GM18498 (cell line): Measurements from ENCODE around the gene C14orf180.
"Not testable (repeated sequence)": the region's sequence is repeated elsewhere in the genome, so short reads cannot be mapped to it uniquely, and the experiment has no call there.

ENCODE experiments used
- ATAC-seq: cut with Tn5 transposase; IDR thresholded peaks from one replicate; pipeline ENCODE4 v1.9.1; 2021; ENCODE audit warnings: mild to moderate bottlenecking, moderate library complexity; ENCODE audit not compliant: unreplicated experiment

The C14orf180 gene

GRCh38 chr14:104604458-104605449, 25.2 kb downstream of the C14orf180 start, which contains the start of gene TMEM179:
TMEM179 (minus strand) TSS chr14:104604772; CDS start chr14:104604741, 31 bp downstream.
- ATAC-seq = no peak

DNA sequence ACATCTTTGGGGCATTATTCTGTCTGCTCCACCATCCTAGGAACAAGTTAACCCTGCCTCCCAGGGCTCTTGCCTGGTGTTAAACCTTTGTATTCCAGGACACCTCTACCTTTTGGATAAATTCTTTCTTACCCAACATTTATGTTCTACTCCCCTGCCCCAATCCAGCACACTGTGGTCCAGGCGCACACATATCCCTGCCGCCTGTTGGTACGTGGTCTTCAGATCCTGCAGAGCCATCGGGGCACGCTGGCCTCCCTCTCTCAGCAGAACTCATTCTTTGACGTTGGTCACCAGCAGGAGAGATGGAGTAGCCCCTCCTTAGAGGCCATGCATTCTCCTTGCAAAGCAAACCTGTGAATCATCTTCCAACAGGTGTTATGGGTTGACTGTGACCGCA, 30.1 kb downstream of the C14orf180 start:
- ATAC-seq = no peak

GRCh38 chr14:104610749-104611310, 31.3 kb downstream of the C14orf180 start:
- ATAC-seq = no peak

DNA sequence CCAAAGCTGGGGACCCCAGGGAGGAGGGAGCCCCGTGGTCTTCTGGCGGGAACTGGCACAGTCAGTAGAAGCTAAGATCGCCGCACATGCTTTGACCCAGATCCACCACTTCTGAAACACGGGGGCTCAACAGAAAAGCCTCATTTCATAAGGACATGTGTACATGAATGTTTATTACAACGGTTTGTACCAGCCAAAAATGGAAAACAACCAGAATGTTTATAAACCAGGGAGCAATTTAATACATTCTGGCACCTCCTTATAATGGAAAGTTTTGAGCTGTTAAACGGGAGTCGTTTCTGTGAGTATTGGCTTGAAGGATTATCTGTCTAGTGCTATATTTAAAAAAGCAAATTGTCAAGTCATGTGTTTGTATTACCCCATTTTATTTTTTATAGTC, 32.3 kb downstream of the C14orf180 start:
- ATAC-seq = no peak

GRCh38 chr14:104614126-104614812, 34.7 kb downstream of the C14orf180 start:
- no peak for ATAC-seq

- ATAC-seq = no peak
These were observed 45.4 kb downstream of the C14orf180 start for GRCh38 chr14:104624939-104625338.

DNA sequence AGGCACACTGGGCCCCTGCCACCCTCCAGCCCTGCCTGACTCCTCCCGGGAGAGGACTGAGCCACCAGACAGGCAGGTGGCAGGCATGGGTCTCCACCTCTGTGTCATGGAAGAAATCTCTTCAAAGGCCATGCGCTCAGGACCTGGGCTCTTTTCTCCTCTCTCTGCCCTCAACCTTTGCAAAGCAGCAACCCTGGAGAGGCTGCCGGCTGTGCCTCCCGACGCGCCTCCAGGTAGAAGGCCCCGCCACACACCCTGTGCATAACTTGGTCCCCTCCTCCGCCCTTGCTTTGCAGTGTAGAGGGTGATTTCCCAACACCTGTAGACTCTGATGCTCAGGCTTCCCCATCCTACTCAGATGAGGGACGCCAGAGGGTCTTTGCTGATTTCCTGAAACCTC, 53.2 kb downstream of the C14orf180 start:
- no peak for ATAC-seq

GRCh38 chr14:104633276-104634137, 53.9 kb downstream of the C14orf180 start:
- ATAC-seq = no peak

- no peak for ATAC-seq
These were observed 54.7 kb downstream of the C14orf180 start for GRCh38 chr14:104634138-104634760.

DNA sequence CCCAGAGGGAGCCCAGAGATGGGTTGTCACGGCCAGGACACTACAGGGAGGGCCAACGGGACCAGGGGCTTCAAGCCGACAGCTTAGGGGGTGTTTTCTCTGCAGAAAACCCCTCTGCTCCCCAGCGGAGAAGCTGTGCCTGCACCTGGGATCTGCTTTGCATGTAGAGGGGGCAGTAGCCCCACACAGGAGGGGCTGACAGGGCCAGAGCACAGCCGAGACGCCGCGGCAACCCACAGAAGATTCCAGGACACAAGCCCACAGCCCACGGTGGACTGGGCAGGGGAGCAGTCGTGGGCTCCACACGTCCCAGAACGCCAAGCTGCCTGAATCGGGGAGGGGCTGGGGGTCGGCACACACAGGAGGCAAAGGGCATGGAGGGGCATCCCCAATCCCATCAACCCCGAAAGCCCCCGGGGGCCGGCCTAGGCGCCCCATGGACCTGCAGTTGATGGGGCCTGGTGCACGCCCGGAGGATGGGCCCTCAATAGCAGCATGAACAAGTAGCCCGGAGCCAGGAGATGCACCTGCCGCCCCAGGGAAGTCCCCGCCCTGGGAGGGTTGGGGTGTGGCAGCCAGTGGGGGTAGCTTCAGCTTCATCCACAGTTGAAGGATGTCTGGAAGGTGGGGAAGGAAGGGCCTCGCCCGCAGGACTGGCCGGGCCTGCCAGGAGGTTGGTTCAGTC, 55.5 kb downstream of the C14orf180 start:
- ATAC-seq = no peak

- ATAC-seq = no peak
These were observed 56.2 kb downstream of the C14orf180 start for GRCh38 chr14:104635717-104636116.

- ATAC-seq = no peak
These were observed 56.6 kb downstream of the C14orf180 start for GRCh38 chr14:104636131-104636530.

- not testable (repeated sequence) for ATAC-seq
These were observed 57.4 kb downstream of the C14orf180 start for GRCh38 chr14:104636846-104637545.

DNA sequence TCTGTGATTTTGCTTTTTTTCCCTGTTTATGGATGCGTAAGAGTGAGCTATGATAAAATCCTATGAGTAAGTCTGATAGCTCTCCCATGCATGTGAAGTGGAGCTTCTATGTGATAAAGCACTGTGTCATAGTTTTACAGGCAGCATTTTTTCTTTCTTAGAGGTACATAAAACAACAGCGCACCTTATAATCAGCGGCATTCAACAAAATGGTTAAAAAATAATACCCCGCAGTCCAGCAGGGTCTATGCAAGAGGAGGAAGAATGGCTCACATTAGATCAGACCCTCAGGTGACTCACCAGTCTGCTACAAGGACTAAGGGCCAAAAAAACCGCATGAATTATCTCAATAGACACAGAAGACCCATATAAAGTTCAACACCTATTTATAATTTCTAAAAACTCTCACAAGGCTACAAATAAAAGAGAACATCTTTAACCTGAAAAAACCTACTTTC, 58.0 kb downstream of the C14orf180 start:
- ATAC-seq = no peak

DNA sequence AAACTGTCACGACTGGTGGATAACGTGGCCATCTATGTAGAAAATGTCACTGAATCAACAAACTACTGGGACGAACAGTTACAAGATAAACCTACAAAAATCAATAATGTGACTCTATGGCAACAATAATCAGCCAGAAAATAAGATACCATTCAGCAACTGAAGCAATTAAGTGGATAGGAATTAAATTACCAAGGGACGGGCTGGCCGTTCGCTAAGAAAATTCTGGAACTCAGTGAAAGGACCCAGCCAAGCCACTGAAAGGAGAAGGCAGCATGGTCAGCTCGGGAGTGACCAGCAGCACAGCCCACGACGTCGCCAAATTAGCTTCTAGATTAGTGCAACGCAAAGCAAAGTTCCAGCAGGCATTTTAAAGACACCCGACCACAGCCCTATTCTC, 58.6 kb downstream of the C14orf180 start:
- ATAC-seq = no peak

DNA sequence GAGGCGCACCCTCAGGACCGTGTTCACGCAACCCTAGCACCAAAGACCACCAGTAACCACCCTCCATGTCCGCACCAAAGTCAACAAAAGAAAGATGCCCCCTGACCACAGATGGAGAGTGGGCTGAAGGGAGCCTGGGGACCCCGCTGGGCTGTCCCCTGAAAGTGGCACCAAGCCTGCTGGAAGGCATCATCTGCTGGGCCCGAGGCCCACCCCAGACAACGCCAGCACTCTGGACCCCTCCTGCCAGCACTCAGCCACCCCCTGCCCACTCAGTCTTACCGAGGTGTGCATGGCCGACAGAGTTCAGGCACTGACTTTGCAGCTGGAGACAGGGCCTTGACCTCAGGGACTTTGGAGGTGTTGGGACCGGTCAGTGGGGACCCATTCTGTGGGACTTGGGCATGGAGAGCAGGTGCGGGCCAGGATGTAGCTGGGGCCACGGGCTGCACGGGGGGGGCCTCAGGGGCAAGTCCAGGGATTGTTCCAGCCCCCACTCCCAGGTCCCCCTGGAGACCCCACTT, 59.4 kb downstream of the C14orf180 start:
- ATAC-seq = no peak

DNA sequence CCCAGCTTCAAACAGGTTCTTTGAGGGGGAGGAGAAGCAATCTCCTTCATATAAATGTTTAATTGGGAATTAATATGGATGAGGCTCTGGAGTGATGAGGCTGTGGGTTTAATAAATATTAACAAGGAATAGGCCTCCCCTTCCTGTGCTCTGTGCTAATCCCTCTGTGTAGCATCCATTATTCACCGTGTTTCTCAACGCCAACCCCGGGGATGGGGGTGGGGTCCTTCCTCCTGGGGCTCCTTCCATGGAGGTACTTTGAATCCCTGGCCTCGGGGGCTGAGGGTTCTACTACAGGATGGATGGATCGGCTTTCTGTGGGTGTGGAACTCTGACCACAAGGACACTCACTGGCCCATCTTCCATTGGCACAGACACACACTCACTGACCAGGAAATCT, 59.9 kb downstream of the C14orf180 start:
- ATAC-seq = no peak
